Measurements from ENCODE around the gene FIS1.

DNA sequence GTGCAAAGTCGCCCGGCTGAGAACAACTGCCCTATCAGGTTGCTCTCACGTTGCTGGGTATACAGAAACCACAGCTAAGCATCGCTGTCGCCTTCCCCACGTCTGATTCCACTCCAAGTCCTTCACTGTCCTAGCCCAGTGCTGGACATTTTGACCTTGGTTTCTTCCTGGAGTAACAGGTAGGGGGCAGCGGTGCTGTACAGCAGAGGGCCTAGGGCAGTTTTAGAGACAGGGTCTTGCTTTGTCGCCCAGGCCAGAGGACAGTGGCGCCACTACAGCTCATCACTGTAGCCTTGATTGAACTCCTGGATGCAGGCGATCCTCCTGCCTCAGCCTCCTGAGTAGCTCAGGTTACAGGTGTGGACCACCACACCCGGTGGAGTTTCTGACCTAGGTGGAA, 9.8 kb downstream of the FIS1 start:
- TF ChIP-seq, protein P1, sequence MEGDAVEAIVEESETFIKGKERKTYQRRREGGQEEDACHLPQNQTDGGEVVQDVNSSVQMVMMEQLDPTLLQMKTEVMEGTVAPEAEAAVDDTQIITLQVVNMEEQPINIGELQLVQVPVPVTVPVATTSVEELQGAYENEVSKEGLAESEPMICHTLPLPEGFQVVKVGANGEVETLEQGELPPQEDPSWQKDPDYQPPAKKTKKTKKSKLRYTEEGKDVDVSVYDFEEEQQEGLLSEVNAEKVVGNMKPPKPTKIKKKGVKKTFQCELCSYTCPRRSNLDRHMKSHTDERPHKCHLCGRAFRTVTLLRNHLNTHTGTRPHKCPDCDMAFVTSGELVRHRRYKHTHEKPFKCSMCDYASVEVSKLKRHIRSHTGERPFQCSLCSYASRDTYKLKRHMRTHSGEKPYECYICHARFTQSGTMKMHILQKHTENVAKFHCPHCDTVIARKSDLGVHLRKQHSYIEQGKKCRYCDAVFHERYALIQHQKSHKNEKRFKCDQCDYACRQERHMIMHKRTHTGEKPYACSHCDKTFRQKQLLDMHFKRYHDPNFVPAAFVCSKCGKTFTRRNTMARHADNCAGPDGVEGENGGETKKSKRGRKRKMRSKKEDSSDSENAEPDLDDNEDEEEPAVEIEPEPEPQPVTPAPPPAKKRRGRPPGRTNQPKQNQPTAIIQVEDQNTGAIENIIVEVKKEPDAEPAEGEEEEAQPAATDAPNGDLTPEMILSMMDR (IDR thresholded peaks at IDR 0.05), result peak in 1 of 4 experiments; percentile 32
- TF ChIP-seq EP300 (IDR thresholded peaks at IDR 0.05), result no peak
